ENCODE data around the gene LINGO1. TPM values are rescaled to one million over a fixed set of nuclear protein-coding genes. Genes with fewer than 3 reads are reported as not detected.

Gene LINGO1
- total RNA-seq, 1 donor from 2014 or later: 4.5 TPM

DNA sequence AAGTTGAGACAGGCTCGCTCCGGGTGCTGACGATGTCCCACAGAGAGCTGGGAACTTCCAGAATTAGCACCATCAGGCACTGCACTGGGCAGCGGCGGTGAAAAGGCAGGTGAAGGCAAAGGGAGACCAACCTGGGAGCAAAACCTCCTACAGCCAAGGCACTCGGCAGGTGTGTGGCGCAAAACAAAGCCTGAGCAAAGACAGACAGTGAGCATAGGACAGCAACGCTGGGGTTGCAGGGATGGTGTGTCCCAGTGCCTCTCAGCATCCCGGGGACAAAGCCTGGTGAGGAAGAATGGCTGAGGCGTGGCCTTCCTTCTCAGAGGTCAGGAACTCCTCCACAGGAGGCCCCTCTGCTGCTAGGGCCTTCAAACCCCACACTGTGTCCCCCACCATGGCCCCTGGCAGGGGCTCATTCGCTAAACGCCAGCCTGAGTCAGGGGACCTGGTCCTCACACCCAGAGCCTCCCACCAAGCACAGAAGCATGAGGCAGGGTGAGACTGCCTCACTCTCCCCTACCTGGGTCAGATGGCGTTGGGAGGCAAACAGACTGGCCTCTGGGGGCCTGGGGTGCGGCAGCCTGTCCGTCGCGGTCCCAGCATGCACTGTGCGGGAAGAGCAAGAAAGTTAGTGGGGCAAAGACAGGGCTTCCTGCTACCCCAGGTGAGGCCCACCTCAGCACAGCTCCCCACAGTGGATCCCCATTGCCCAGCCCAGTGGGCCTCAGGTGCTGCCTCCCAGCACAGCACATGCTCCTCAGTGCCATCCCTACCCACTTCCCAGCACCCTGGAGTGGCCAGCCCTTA is 44.1 kb upstream of the LINGO1 start:
- H3K27ac ChIP-seq (ENCODE audit: low read depth, low read length): no peak overlapping the region
- H3K4me1 ChIP-seq (ENCODE audit: insufficient read depth, low read length): no peaks in the 10 kb centered on the region
- Mint-ChIP-seq H3K9me3 (ENCODE audit: unreplicated experiment) (peaks cover 3% of the 10 kb centered on the region), H3K27me3 (ENCODE audit: low read depth, unreplicated experiment) (peaks cover 40% of the 10 kb centered on the region), H3K36me3 (ENCODE audit: low read depth, unreplicated experiment) (no peaks in the 10 kb centered on the region), H3K27ac (ENCODE audit: unreplicated experiment) (no peak overlapping the region), H3K4me1 (ENCODE audit: low read depth, unreplicated experiment) (no peaks in the 10 kb centered on the region), H3K4me3 (ENCODE audit: unreplicated experiment) (no peak overlapping the region)
- H3K27me3 ChIP-seq (ENCODE audit: insufficient read depth, low read length): peaks cover 23% of the 10 kb centered on the region
- no peak for DNase-seq (ENCODE audit: low read depth)
- no peak for FAIRE-seq
- no peak for TF ChIP-seq EZH2 (IDR thresholded peaks at IDR 0.05; ENCODE audit: insufficient read depth, low read length)
- TF ChIP-seq, protein P1, sequence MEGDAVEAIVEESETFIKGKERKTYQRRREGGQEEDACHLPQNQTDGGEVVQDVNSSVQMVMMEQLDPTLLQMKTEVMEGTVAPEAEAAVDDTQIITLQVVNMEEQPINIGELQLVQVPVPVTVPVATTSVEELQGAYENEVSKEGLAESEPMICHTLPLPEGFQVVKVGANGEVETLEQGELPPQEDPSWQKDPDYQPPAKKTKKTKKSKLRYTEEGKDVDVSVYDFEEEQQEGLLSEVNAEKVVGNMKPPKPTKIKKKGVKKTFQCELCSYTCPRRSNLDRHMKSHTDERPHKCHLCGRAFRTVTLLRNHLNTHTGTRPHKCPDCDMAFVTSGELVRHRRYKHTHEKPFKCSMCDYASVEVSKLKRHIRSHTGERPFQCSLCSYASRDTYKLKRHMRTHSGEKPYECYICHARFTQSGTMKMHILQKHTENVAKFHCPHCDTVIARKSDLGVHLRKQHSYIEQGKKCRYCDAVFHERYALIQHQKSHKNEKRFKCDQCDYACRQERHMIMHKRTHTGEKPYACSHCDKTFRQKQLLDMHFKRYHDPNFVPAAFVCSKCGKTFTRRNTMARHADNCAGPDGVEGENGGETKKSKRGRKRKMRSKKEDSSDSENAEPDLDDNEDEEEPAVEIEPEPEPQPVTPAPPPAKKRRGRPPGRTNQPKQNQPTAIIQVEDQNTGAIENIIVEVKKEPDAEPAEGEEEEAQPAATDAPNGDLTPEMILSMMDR (IDR thresholded peaks at IDR 0.05; ENCODE audit: insufficient read depth, low read depth, low read length): no peak
- no peaks in the 10 kb centered on the region for H3K36me3 ChIP-seq (ENCODE audit: insufficient read depth, low read length)
- H3K79me2 ChIP-seq (ENCODE audit: insufficient read depth, low read length): no peaks in the 10 kb centered on the region
- no peaks in the 10 kb centered on the region for H3K9me3 ChIP-seq (ENCODE audit: insufficient read depth, low read depth, low read length)
- no peak overlapping the region for H3K4me3 ChIP-seq (ENCODE audit: insufficient read depth, low read depth, low read length)
- H4K20me1 ChIP-seq (ENCODE audit: insufficient read depth, low read length): no peaks in the 10 kb centered on the region
- H2AFZ ChIP-seq (ENCODE audit: low read depth, low read length): no peak overlapping the region
- H3K9ac ChIP-seq (ENCODE audit: low read length): no peak overlapping the region
- H3K4me2 ChIP-seq (ENCODE audit: low read length): no peak overlapping the region

DNA sequence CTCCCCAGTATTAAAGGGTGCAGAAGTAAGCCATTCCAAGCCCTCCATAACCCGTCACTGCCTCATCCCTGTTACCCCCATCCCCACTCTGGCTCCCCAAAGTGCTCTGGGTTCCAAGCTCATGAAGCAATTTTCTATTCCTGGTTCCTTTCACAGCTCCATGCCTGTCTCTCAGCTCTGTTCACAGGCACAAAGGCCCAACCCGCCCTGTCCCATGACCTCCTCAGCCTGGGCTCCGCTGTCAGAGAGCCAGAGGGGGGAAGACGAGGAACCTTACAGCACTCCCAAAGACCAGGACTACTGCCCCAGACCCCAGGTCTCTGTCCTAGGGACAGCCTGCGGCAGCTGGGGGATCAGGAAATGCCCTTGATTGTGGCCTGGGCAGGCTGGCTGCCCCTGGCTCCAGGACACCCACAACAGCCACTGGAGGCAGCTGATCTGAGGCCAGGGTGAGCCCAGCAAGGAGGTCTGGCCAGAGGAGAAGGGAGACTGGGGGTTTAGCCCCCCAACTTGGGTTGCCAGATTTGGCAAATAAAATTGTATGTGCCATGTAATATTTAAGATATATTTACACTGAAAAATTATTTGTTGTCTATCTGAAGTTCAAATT is 43.2 kb upstream of the LINGO1 start:
- peaks cover 38% of the 10 kb centered on the region for H3K27me3 Mint-ChIP-seq (ENCODE audit: low read depth, unreplicated experiment)
- H2AFZ ChIP-seq (ENCODE audit: low read depth, low read length): no peak overlapping the region
- no peaks in the 10 kb centered on the region for H3K36me3 ChIP-seq (ENCODE audit: insufficient read depth, low read length)

More for the DNA sequence above, 43.2 kb upstream of the LINGO1 start:
- H3K4me3 ChIP-seq (ENCODE audit: insufficient read depth, low read depth, low read length): no peak overlapping the region
- H3K36me3 Mint-ChIP-seq (ENCODE audit: low read depth, unreplicated experiment): no peaks in the 10 kb centered on the region
- no peak overlapping the region for H3K9ac ChIP-seq (ENCODE audit: low read length)
- peaks cover 3% of the 10 kb centered on the region for H3K9me3 Mint-ChIP-seq (ENCODE audit: unreplicated experiment)
- H3K27ac ChIP-seq (ENCODE audit: low read depth, low read length): no peak overlapping the region
- no peak overlapping the region for H3K4me3 Mint-ChIP-seq (ENCODE audit: unreplicated experiment)
- DNase-seq (ENCODE audit: low read depth) (no peak), FAIRE-seq (no peak)
- no peak overlapping the region for H3K4me2 ChIP-seq (ENCODE audit: low read length)
- no peak overlapping the region for H3K27ac Mint-ChIP-seq (ENCODE audit: unreplicated experiment)
- peaks cover 19% of the 10 kb centered on the region for H3K27me3 ChIP-seq (ENCODE audit: insufficient read depth, low read length)
- no peak for TF ChIP-seq EZH2 (IDR thresholded peaks at IDR 0.05; ENCODE audit: insufficient read depth, low read length)
- TF ChIP-seq, protein P1 (IDR thresholded peaks at IDR 0.05; ENCODE audit: insufficient read depth, low read depth, low read length): no peak
- H3K9me3 ChIP-seq (ENCODE audit: insufficient read depth, low read depth, low read length): no peaks in the 10 kb centered on the region
- no peaks in the 10 kb centered on the region for H4K20me1 ChIP-seq (ENCODE audit: insufficient read depth, low read length)
- H3K79me2 ChIP-seq (ENCODE audit: insufficient read depth, low read length): no peaks in the 10 kb centered on the region
- H3K4me1 Mint-ChIP-seq (ENCODE audit: low read depth, unreplicated experiment): no peaks in the 10 kb centered on the region
- no peaks in the 10 kb centered on the region for H3K4me1 ChIP-seq (ENCODE audit: insufficient read depth, low read length)
